HG02885 (cell line): ENCODE data around the gene SCUBE2.

Source experiments
- ATAC-seq: cut with Tn5 transposase; IDR thresholded peaks from one replicate; pipeline ENCODE4 v1.9.1; 2021; ENCODE audit warnings: mild to moderate bottlenecking; ENCODE audit not compliant: unreplicated experiment, poor library complexity

The SCUBE2 gene

DNA sequence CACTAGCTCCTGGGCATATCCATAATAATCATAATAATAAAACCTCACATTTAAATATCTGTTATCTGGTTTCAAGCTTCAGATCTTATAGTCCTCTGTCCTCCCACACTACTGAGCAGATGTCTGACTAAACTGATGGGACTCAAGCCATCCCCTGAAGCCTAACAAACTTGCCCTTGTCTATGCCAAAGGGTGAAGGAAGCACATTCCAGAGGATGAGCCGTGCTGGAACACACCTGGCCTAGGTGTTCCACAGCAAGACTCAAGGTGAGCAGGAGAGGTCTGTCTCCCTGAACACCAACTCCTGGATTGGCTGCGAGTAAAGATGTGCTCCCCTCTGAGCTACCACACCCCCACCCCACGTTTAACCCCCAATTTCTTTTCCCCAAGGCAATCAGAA, 14.7 kb downstream of the SCUBE2 start:
- no peak for ATAC-seq

DNA sequence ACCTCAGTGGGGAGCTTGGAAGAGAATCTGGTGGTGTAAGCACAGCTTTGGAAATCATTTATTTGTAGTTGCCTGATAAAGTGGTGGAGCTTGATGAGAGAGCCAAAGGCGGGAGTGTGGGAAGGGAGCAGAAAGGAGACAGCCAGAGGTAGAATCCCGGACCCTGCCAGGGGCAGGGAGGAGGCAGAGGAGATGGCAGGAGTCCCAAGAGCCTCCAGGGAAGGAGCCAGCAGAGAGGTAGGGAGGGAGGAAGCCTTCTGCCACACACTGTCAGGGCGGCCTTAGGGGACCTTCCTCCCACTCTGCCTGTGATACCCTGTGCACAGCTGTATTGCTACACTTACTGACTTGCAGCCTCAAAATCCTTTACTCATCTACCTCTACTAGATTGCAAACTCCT, 15.4 kb downstream of the SCUBE2 start:
- no peak for ATAC-seq

DNA sequence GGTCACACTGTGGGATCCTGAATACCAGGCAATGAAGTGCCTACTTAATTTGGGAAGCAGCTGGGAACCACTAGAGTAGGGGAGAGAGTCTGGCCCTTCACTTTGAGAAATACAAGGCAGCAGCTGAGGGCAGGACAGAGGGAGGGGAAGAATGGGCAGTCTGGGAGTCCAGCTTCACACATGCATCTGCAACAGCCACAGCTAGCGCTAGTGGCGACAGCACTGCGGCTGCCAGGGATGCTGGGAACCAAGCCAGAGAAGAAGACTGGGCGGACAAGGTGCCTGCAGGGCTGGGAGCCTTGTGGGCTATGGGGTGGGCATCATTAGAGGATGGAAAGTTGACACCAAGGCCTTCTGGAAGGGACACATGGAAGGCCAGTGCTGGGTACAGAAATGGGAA, 15.8 kb downstream of the SCUBE2 start:
- no peak for ATAC-seq

DNA sequence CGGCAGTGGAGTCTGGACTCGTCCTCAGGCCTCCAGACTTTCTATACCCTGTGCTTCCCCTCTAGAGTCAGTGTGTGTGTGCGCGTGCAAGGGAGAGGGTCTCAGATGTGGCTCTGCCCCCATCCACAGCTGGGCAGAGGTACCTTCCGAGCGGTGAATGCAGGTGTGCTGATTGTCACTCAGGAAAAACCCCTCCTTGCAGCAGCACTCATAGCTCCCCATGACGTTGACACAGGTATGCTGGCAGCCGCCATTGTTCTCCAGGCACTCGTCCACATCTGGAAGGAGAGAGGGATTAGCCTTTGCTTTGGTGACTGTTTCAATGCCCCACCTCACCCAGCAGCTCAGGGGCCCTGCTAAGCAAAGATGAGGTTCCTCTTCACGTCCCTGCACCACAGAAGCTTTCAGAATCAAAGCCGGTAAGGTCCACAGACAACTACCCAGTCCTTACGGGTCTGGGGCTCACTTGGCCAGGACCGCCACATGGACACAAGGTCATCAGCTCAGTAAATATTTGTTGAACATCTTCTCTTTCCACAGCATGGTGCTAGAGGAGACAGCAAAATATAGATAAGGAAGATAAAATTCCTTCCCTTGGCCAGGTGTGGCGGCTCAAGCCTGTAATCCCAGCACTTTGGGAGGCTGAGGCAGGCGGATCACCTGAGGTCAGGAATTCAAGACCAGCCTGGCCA, 16.9 kb downstream of the SCUBE2 start:
- no peak for ATAC-seq

DNA sequence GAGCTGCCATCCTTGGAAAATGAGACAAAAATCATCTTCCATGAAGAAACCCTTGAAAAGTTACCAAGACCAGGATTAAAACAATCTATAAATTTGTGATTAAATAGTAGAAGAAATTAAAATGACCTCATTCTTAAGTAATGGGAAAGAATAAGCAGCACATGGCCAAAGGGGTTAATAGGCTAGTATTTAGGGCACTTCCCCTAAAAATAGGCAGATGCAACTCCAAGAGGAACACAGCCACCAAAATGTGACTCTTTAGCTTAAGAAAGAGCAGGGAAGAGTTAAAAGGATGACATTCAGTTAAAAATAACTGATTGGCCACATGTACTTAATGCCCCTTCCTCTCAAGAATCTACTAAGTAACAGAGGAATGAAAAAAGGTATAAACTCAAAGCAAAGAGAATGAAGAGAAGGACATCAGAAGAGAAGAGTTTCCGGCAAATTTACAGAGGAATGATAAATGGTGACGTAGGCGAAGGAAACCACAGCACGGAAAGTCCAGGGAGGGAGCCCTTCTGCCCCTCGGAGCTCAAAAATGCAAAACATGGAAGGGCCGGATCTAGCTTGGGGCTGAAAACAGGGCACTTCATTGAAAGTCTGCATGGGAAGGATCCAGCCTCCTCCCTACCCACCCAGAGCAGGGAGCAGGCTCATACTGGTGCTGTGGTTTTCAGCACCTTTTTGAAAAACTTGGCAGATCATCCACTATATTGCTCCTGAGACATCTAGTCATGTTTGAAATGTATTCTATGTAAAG, 17.8 kb downstream of the SCUBE2 start:
- no peak for ATAC-seq

DNA sequence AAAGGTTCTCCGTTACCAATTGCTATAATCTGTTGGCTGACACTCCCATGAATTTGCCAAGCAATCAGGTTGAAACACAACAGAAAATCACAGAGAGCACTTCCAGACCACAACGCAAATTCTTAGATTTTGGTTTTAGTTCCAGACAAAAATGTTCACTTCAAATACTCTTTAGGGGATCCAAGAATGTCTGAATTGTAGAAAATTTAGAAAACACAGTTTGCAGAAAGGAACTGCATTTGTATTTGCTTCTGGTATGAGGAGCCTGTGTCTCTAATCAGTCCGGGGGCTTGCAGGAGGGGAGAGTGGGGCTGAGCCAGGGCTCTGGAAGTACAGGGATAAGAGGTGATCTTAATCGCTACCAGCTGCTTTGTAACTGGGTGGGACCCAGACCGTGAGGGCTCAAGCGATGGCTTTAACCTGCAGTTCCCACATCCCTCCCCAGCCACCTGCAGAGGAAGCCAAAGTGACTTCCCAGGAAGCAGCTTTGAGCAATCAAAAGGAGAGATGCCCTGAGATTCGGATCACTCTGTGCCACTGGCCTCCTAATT, 18.7 kb downstream of the SCUBE2 start:
- ATAC-seq, result no peak

DNA sequence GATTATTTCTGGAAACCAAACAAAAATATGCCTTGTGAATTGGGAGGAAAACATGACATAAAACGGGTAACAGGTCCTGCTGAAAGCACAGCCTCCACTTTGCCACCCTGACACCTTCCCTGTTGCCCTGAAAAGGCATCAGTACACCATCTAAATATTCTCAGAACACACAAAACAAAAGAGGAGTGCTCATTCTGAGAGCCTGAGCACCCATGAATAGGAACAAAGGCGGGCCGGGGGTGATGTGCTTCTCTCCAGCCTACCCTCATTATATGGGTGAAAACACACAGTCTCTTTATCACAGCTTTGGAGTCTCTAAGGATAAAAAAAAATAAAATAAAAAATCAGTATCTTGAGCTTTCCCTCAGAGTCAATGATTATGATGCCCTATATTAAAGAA, 19.7 kb downstream of the SCUBE2 start:
- no peak for ATAC-seq

DNA sequence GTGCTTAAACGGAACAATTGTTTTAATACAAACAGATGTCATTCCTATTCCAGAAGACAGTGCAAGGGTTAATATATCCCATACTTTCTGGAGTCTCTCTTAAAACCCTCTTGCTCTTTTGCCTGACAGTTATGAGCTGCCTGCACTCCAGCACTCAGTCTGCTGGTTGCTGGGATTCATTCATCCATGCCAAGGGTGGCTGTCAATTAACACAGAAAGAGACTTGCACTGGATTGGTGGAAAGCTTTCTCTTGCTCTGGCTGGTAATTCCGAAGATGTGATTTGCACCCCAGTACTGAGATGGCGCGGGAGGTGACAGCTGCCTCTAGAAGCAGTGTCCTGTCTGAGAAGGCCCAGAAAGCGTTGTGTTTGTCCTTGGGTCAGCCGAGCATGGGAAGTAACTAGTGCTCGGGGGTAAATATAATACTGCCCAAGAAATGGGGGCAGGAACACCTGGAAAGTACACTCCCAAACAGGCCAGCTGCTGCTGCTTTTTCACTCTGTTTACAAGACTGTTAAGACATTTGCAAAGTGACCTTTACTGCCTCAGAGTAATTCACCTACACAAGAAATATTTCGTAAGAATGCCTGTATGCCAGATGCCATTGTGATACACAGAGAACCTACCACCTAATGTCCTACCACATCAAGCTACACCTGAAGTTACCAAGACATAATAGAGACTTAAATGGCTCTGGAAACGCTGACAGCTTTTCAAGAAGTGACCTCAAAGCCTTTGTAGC, 20.5 kb downstream of the SCUBE2 start:
- ATAC-seq, result no peak

DNA sequence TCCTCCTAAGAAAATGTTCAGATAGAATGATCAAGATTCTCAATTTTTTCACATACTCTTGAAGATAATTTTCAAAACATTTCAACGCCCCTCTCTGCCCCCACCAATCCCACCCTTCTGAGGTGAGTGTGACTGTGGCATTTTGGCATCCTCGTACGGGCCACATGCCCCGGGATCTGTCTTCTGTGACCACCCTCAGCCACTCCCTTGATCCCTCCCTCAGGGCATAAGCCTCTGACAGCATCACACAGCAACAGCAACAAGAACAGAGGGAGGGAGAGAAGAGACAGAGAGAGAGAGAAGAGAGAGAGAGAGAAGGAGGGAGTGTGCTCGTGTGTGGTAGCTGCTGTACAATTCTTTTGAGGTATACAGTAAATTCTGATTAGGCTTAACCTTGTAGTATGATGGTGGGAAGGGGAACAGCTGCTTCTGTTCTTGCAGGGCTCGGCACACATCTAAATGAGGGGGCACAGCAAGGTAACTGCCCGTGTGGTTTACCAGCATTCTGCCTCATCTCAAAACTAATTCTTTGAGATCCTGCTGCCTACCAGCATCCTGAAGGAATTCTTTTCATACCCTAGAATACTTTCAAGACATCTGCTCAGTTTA, 21.4 kb downstream of the SCUBE2 start:
- ATAC-seq, result no peak

DNA sequence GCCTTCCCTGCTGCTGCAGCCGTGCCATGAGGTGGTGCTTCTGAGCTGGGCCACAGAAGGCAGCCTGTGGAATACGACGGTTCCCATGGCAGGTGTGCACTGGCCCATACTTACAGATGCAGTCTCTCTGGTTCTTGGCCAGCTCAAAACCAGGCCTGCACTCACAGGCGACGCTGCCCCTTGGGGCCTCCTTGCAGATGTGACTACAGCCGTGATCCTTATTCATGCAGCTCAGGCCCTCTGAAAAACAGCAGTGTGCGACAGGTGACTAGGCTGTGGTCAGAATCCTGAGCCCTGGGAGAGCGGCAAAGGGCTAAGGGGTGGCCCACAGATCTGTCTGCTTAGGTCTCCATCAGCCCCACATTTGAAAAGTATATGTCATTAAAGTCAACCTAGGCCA, 22.1 kb downstream of the SCUBE2 start:
- ATAC-seq, result no peak

DNA sequence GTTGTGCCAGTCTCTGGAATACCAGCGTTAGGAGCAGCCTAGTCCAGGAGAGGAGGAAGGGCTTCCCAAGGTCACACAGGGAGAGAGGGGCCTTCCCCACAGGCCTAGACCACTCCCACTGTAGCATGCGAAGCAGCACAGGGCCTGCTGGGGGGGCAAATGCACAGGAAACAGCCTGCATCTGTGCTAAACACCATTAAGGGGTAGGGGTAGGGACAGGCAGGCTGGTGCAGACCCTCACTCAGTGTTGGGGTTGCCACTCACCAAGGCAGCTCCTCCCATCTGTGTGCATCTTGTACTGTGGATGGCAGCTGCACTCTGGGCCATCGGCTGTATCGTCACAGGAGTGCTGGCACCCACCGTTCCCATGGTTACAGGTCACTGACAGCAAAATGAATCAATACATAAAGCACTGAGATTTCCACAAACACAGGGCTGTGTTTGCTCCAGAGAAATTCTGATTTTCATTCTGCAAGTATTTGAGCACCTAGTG, 24.9 kb downstream of the SCUBE2 start:
- no peak for ATAC-seq

DNA sequence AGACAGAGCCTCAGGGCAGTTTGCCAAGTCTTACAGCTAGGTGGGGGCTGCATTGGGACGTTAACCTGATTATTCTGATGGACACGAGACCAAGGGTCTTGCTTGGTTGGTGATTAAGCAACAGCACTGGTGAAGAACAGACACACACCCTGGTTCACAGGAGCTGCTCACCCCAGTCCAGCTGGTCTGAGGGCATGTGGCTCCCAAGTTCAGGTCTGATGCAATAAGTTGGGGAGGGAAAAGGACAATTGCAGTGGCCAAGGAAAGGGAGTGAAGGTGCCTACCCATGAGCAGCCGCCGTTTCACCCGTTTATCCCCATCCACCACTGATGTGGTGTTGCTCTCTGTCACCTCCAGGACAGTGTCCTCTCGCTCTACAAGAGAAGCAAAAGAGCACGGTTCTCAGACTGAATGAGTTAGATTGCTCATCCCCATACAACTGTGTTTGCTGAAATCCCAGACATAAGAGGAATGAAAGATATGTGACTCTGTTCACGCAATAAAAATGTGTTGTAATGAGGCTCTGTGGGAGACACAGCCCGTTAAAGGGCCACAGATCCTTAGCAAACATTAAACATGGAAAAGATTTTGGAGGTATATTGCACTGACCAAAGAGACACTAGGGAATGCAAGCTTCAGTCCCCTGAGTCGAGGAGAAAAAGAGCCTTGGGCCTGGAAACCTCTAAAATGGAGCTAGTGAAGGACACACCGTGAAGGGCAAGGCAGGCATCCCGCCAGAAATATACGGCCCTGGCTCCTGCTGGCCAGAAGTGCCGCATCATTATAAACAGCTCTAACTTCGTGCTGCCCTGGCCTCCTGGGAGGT, 25.6 kb downstream of the SCUBE2 start:
- no peak for ATAC-seq

DNA sequence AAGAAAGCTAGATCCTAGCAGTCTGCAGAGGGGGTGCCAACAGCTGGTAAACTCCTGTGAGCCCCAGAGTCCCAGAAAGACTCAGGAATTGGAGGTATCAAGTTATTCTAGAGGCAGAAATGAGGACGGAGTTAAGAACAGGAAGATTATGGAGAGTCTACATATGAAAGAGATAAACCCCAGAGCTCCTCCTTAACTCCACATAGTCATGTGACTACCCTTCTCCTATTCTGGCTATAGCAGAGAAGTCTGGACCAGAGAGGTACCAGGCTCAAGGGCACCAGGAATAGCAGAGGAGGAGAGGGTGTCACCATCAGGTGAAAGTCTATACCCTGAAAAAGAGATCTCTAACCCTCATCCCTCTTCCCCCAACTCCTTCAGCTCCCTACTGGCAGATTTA, 29.6 kb downstream of the SCUBE2 start:
- no peak for ATAC-seq

DNA sequence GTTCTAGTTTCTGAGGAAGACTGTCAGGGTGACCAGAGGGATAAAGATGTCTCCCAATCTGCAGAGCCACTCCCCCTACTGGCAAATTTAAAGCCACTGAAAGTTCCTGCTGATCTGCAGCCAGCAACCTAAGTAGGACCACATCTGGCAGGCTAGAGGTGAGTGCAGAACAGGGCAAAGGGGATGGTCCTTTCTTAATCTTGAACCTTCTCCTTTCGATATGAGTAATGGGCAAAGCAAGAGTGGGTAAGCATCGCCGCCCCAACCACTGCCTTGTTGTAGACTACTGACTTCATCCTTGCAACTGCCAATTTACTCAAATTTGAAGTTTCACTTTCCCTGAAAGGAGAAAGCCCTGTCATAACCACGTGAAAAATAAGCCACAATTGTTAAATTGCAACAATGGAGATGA, 30.7 kb downstream of the SCUBE2 start:
- ATAC-seq, result peak; percentile 98

DNA sequence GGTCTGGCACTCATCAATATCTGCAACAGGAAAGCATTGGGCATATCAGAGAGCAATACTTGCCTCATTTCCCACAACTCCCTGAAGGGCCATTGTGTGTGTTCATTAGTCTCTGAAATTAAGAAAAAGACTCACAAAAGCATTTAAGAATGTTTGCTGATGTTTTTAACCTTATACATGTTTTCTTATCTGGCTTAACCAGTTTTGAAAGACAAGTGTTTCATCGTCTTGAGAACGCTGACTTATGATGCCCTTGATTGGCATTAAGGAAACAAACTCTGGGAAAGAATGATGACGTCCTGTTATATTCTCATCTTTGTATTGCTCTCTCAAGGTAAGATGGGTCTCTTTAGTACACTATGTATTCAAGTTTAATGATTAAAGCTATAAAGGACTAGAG, 32.0 kb downstream of the SCUBE2 start:
- no peak for ATAC-seq

DNA sequence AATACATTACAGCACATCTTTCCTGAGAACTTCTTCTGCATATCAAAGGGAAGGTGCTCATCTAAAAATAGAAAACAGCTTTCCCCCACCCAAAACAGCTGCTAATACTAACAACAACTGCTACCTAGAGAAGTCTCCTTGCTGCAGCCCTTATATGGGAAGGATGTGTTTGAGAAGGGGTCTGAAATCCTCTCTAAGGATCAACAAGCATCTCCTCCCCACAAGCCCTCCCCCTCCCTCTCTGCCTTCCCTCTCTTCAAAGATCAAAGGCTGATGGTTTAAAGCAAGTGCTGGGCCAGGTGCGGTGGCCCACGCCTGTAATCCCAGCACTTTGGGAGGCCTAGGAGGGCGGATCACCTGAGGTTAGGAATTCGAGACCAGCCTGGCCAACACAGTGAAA, 33.5 kb downstream of the SCUBE2 start:
- ATAC-seq, result no peak

DNA sequence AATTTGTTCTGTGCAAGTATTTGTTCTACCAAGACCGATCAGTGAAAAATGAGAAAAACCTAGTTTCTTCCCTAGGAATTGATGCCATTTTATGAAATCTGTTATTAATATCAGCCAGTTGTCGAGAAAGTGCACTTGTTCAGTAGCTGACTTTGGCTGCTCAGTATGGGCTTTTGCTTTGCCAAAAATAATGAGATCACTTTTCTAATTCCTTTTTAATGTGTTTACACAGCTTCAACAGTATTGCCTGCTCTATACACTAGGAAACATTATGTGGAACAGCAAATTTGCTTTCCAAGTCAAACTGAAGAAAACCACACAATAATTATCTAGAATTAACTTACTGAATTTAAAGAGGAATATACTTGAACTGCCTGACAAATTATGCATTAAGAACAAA, 34.4 kb downstream of the SCUBE2 start:
- ATAC-seq, result no peak

DNA sequence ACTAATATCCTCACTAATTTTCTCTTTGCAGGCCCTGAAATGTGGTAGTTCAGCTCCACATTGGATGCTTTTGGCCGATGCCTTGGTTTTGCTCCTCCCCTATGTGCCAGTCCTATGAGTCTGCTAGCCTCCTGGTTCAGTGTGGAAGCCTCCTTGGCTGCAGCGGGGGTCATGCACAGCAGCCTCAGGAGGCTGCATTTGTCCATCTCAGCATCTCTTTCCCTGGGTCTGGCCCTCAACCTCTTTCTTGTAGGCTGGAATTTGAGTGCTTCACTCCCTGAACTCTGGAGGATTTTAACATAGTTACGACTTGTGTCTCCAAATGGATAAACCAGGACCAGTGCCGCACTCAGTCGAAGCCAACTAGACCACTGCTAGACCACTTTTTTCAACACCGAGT, 34.9 kb downstream of the SCUBE2 start:
- no peak for ATAC-seq

DNA sequence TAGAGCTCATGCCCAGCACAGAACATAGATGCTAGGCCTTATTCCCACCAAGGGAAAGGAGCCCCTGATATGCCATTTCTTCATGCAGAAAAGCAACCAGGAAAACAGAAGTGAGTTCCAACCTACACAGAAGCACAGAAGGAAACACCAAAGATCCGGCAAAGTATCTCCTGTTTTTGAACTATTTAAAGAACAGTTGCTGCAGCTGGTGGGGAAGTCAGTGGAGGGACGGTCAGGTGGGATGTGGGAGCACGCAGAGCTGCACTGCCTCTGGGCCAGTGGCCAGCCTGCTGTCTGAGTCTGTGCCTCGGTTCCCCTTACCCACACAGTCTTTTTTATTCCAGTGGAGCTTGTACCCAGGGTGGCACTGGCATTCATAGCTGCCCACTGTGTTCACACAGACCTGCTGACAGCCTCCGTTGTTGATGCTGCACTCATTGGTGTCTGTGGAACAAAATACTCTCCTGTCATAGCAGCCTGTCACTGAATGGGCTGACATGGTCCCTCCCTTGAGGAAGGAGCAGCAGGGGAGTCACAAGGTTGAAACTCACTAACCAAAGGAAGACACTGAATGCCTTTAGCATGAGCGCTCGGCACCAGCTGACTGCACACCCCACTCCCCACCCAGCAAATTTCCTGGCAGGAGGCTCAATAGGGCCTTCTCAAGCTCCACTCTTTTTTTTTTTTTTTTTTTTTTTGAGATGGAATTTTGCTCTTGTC, 37.9 kb downstream of the SCUBE2 start:
- ATAC-seq, result no peak
